GM10248 (cell line): ENCODE results near the gene HDAC5.
"Not testable (repeated sequence)": the region's sequence is repeated elsewhere in the genome, so short reads cannot be mapped to it uniquely, and the experiment has no call there.

Experiments
- CTCF ChIA-PET: fragments of 300-600 bp; sonication (Branson Sonifier 250); formaldehyde crosslinking; extraction: SDS; loops from one replicate; lab custom pipeline; 2021; ENCODE audit warnings: antibody characterized with exemption; lab: Yijun Ruan, JAX
- POLR2A ChIA-PET: fragments of 350-650 bp; sonication (Branson Sonifier 250); formaldehyde crosslinking; extraction: SDS; loops from one replicate; lab custom pipeline; 2020; ENCODE audit warnings: antibody characterized with exemption; lab: Yijun Ruan, JAX
- DNase-seq: peaks from one replicate; pipeline ENCODE4 v3.0.0; 2012; ENCODE audit errors: extremely low spot score
- TF ChIP-seq, protein P1 (sequence below): IDR thresholded peaks from 2 replicates; pipeline ENCODE4 v1.5.1; 2012; ENCODE audit warnings: mild to moderate bottlenecking, low read depth; ENCODE audit errors: extremely low read depth, missing control alignments, control extremely low read depth

Gene HDAC5

DNA sequence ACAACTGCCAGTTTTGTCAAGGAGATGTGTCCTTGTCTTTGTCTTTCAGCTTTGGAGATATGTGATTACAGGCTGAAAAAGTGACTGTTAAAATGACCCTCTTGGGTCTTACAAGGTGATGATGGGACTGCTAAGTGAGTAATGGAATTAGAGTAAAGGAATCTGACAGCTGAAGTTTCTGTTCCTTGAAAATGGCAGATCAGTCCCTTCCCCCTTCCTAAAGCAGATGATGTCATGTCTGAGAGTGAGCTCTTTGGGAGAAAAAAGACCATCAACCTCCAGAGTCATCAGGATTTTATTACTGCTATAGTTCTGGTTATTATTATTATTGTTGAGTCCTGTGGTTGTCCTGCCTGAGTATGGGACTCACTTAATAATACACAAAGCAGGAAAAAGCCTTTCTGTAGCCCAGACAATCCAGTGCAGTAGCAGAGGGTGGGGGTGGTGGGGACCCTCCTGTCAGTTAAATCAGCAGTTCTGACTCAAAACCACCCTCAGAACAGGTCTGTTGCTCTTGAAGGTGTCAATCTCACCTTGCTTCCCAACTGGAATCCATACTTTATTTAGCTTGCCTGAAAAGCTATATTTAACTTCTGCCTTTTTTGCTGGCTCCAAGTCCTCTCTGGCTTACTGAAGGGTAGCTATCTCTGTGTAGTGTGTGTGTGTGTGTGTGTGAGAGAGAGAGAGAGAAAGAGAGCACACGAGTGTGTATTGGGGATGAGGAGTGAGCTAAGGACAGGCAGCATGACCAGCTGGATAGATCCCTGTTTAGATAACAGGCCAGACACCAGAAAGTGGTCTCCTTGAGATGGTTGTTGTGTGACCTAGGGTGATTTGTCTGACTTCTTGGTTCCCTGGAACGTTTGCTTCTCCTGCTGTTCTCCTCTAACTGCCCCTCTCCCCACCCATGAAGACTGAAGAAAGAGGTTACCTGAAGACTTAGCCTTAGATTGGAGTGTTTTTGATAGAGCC lies 23.2 kb upstream of the HDAC5 start:
- CTCF ChIA-PET: interaction anchor here (0.9 to 2.3 kb wide), 5 partner anchors 9 to 64 kb away, joined by 3 to 6 read pairs (median 4); no protein-coding TSS in a partner anchor
- TF ChIP-seq, protein P1, sequence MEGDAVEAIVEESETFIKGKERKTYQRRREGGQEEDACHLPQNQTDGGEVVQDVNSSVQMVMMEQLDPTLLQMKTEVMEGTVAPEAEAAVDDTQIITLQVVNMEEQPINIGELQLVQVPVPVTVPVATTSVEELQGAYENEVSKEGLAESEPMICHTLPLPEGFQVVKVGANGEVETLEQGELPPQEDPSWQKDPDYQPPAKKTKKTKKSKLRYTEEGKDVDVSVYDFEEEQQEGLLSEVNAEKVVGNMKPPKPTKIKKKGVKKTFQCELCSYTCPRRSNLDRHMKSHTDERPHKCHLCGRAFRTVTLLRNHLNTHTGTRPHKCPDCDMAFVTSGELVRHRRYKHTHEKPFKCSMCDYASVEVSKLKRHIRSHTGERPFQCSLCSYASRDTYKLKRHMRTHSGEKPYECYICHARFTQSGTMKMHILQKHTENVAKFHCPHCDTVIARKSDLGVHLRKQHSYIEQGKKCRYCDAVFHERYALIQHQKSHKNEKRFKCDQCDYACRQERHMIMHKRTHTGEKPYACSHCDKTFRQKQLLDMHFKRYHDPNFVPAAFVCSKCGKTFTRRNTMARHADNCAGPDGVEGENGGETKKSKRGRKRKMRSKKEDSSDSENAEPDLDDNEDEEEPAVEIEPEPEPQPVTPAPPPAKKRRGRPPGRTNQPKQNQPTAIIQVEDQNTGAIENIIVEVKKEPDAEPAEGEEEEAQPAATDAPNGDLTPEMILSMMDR: no peak
- POLR2A ChIA-PET: no interaction called here
- DNase-seq: no peak

GRCh38 chr17:44144966-44145739 lies 21.7 kb upstream of the HDAC5 start:
- no peak for DNase-seq
- CTCF ChIA-PET: interaction anchor here (1.9 to 2.3 kb wide), 2 partner anchors 23 to 65 kb away, joined by 5 to 6 read pairs; no protein-coding TSS in a partner anchor
- POLR2A ChIA-PET: interaction anchor here (0.6 kb wide), 1 partner anchor 24 kb away, joined by 4 read pairs; no protein-coding TSS in a partner anchor
- TF ChIP-seq, protein P1: no peak

DNA sequence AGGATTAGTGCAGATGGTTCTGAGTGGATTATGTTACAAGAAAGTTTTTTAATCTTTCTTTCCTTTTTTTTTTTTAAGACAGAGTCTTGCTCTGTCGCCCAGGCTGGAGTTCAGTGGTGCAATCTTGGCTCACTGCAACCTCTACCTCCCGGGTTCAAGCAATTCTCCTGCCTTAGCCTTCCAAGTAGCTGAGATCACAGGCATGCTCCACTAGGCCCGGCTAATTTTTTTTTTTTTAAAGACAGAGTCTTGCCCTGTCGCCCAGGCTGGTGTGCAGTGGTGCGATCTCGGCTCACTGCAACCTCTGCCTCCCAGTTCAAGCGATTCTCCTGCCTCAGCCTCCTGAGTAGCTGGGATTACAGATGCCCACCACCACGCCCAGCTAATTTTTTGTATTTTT lies 20.5 kb upstream of the HDAC5 start:
- not testable (repeated sequence) for DNase-seq
- CTCF ChIA-PET: interaction anchor here (1.4 to 1.9 kb wide), 3 partner anchors 9 to 25 kb away, joined by 3 to 5 read pairs (median 3); no protein-coding TSS in a partner anchor
- POLR2A ChIA-PET: interaction anchor here (0.7 kb wide), 1 partner anchor 920 kb away, joined by 3 read pairs; no protein-coding TSS in a partner anchor

DNA sequence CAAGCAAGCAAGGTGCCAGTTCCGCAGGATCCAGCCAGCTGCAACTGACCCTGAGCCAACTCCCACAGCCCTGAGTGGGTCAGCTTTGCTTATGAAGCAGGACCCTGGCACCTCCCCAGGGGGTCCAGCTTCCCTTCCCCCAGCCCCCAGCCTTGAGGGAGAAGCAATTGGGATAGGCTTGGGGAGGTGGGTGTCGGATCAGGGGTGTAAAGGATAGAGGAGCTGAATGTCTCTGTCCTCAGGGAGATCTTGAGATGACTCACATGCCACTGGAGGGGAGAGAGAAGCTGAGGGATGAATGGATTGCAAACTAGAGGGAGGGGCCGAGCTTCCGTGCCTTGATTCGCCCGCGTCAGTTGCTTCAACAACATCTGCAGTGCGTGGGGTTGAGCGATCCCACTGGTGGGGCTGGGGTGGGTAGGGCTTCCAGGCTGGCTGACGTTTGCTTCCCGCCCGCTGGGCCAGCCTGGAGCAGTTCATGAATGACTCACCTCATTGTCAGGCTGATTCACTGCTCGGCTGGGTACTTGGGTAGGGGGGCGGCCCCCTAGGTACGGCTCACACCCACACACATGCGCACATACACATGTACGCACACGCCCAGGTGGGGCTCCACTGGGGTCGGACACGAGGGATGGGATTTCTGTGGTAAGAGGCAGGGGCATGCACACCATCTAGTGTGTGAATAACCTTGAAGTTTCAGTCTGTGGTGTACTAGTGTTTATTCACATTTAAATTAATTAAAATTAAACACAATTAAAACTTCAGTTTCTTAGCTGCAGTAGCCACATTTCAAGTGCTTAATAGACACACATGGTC lies 14.7 kb upstream of the HDAC5 start:
- CTCF ChIA-PET: interaction anchor here (0.5 to 1.7 kb wide), 8 partner anchors 10 to 72 kb away, joined by 3 to 8 read pairs (median 3); partner anchors contain the start of gene HDAC5
- POLR2A ChIA-PET: interaction anchor here (1.7 kb wide), 1 partner anchor 15 kb away, joined by 7 read pairs; the partner anchor contains the start of gene HDAC5
- TF ChIP-seq, protein P1: no peak
- peak; percentile 71 for DNase-seq

DNA sequence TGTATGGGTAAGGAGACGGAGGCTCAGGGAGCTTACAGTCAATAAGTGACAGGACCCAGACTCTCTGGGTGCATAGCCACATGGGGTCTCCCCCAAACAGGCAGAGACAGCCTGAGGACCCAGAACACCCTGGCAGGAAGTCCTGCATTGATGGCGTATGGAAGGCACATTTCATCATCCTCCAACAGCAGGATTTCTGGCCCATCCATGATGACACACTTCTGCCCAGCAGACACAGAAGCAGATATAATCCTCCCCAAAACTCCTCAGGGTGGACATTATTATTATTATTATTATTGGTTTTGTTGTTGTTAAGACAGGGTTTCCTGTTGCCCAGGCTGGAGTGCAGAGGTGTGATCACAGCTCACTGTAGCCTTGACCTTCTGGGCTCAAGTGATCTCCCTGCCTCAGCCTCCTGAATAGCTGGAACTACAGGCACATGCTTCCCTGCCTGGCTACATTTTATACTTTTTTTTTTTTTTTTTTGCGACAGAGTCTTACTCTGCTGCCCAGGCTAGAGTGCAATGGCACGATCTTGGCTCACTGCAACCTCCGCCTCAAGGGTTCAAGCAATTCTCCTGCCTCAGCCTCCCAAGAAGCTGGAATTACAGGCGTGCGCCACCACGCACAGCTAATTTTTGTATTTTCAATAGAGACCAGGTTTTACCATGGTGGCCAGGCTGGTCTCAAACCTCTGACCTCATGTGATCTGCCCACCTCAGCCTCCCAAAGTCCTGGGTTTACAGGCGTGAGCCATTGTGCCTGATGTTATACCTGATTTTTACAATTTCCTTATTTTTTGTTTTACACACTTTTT lies 11.5 kb upstream of the HDAC5 start:
- TF ChIP-seq, protein P1: no peak
- DNase-seq: no peak
- ChIA-PET CTCF (interaction anchor here (1.4 to 4.0 kb wide), 2 partner anchors 11 to 16 kb away, joined by 4 to 17 read pairs; partner anchors contain the start of gene HDAC5), POLR2A (interaction anchor here (1.0 kb wide), 1 partner anchor 11 kb away, joined by 3 read pairs; the partner anchor contains the start of gene HDAC5)
